HG03521 (cell line): ENCODE data around the gene HSD11B1.

Experiments used
- ATAC-seq: cut with Tn5 transposase; IDR thresholded peaks from one replicate; pipeline ENCODE4 v1.9.1; 2021; ENCODE audit warnings: mild to moderate bottlenecking, moderate library complexity; ENCODE audit not compliant: unreplicated experiment

Gene HSD11B1

GRCh38 chr1:209723756-209724693 is 19.4 kb downstream of the HSD11B1 start:
- no peak for ATAC-seq

GRCh38 chr1:209727286-209727685 is 22.6 kb downstream of the HSD11B1 start:
- ATAC-seq: no peak

GRCh38 chr1:209727785-209728184 is 23.1 kb downstream of the HSD11B1 start:
- ATAC-seq: no peak

GRCh38 chr1:209728466-209728865 is 23.8 kb downstream of the HSD11B1 start:
- ATAC-seq: no peak

DNA sequence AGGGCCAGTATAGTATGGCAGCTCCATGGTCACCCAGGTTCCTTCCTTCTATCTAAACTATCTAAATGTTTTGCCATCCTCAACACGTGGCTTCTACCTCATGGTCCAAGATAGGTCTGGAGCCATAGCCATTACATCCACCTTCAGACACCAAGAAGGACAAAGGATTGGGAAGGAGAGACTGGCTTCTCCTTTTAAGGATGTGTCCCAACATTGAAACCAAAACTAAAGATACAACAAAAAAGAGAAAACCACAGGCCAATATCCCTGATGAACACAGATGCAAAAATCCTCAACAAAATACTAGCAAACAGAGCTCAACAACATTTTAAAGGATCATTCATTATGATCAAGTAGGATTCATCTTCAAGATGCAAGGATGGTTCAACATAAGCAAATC is 24.8 kb downstream of the HSD11B1 start:
- ATAC-seq: no peak

- no peak for ATAC-seq
These were observed 28.1 kb downstream of the HSD11B1 start for GRCh38 chr1:209732725-209733124.

DNA sequence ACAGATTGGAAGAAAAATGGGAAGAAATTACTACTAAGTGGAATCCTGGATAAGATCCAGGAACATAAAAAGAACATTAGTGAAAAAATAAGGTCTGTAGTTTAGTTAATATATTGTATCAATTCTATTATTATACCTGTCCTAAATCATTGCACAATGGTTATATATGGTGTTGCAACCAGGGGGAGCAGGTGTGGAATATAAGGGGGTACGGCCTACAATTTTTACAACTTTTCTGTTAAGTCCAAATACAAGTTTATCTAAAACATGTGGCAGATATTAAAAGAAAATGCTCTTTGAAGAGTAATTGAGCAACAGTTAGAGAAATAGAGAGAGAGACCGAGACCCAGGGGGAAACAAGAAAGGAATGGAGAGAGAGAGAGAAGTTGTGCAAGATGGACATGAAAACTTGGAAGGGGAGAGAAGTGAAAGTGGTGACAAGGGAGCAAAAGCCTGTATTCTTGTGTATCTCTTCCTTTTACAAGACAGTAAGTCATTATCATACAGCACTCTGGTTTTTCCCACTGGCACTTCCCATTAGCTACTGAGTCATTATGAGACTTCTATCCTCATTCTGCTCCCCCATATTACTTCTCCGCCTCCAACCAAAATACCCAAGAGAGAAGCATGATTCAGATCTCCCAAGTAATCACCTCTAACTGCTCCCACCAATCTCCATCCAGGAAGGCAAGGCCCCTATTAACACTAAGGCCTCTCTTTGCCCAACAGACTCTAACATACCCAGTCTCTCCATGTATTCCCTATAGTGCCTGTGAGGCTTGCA is 29.0 kb downstream of the HSD11B1 start:
- no peak for ATAC-seq

GRCh38 chr1:209736490-209737117 is 32.0 kb downstream of the HSD11B1 start:
- no peak for ATAC-seq

DNA sequence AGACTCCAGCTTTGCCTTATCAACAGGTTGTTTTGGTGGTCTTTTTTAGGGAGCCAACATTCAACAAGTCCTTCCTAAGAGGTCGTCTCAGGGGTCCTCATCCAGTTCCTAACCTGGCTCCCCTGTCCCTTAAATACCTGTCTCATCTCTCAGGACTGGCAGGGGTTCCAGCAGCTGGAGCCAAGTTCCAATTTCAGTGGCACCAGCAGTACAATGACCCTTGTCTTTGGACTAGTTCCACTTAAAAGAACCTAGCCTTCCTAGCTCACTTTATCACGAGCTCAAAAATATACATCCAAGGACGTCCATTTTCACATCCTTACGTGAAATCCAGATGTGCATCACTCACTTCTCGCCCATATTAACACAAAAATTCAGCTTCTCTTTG is 32.5 kb downstream of the HSD11B1 start:
- ATAC-seq: no peak

DNA sequence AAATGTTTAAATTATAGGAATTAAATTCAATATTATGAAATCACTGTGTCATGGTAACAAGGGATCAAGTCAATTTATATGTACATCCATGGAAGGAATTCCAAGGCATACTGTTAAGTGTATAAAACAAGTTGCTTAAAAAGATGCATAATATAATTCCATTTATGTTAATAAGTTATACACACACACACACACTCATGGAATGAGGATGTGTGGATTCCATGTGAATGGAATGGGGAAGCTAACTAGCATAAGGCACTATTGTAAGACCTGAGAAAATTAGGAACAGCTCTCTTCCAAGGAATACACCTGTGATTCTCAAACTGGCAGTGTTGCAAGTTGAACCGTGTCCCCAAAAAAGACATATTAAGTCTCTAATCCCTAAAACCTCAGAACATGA is 33.6 kb downstream of the HSD11B1 start:
- no peak for ATAC-seq

DNA sequence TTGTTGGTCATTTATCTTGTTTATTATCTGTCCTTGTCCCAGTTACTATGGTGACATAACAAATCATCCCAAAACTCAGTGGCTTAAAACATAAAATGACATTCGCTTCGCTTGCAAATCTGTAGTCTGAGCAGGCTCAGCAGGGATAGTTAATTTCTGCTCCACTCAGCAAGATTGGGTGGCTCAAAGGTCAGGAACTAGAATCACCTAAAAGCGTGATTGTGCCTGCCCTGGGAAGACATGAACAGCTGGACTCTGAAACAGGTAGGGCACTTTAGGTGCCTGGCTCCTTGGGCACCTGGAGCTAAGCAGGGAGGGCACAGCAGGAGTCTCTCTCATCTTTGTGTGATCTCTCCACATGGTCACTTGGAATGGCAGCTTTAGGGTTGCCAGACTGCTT is 36.5 kb downstream of the HSD11B1 start:
- ATAC-seq: no peak

GRCh38 chr1:209741889-209742288 is 37.2 kb downstream of the HSD11B1 start:
- no peak for ATAC-seq

DNA sequence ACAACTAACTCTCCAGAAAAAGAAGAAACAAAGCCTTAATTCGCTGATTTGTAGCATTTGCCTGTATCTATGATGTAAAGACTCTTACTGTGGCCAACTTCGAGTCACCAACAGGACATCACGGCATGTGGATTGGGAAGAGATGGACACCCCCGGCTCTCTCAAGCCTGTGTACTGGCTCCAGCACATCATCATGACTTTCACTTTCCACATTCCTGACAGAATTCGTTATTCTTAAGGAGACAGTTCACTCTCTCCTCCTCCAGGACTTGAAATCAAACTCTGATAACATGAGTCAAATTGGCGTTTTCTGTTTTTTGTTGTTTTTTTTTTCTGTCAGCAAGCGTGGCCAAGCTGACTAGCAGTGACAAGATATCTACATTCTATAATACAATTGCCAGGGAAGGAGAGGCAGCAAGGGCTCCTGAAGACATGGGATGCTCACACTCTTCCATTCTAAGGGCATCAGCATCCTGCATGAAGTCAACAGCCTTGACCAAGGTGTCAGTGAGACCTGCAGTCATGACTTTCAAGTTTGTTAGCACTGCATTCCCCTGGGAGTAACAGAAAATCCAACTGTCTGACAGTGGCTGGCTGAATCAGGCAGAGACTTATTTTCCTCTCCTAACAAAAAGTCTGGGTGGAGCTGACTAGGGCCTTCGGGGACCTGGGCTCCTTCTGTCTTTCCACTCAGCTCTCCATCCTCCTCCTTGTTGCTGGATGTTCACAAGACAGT is 37.9 kb downstream of the HSD11B1 start:
- no peak for ATAC-seq

DNA sequence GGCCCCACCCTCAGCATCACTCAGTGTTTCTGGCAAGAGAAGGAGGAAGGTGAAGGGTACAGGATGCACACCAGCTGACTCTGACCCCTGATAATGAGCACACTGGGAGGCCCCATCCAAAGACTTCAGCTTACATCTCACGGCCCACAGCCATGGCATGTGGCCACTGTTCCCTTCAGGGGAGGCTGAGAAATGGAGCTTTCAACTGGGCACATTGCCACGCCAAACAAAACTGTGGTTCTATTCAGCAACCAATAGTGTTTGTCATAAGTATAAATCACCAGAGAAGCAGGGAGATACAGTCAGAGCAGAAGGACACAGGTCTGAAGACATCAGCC is 38.5 kb downstream of the HSD11B1 start:
- ATAC-seq: no peak

DNA sequence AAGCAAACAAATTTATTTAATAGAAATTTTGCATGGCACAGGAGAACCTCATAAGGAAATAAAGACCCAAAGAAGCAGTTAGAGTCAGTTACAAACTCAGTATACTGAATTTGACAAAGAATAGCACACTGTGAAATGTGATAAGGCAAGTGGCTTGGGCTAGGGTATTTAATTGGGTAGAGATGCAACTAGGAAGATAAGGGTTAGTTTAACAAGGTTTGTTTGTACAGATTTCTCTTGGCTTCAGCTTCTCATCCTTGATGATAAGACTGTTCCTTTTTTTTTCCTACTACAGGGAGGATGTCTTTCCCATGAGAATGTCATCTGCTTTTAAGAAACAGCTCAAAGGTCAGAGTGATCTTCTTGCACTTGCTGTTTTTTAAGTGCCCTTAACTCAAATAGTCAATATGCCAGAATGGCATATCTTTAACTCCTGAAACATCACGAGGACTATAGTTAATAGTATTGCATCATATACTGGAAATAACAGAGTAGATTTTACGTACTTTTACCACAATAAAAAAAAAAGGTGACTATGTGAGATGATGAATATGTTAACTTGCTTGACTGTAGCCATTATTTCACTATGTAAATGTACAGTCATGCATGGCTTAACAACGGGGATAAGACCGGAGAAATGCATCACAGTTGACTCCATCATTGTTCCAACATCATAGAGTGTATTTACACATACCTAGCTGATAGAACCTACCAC is 42.0 kb downstream of the HSD11B1 start:
- no peak for ATAC-seq

- peak; percentile 86 for ATAC-seq
These were observed 43.1 kb downstream of the HSD11B1 start for GRCh38 chr1:209747580-209748262.

- no peak for ATAC-seq
These were observed 44.0 kb downstream of the HSD11B1 start for GRCh38 chr1:209748620-209749019.

DNA sequence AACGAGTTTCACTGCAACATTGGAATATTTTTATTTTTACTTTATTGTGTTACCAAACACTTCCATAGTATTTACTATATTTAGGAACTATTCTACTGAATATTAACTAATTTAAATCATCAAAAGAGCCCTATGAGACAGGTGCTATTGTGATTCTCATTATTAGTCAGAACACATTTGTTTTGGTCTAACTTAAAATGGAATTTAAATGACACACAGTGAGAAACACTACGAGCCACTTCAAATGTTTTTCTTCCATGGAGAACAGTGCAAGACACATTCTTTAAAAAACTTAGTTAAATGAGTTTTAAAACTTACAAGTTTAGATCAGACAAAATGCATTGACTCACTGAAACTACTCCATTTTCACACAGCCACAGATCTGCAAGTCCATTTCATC is 44.6 kb downstream of the HSD11B1 start:
- ATAC-seq: no peak

GRCh38 chr1:209749670-209750323 is 45.2 kb downstream of the HSD11B1 start:
- no peak for ATAC-seq
